ENCODE data around the gene SLC35C1. TPM values are rescaled to one million over a fixed set of nuclear protein-coding genes. Genes with fewer than 3 reads are reported as not detected.

Gene SLC35C1
- total RNA-seq, 1 experiment from 2014 or later = 9.5 TPM

GRCh38 chr11:45853332-45854219 is 48.6 kb downstream of the SLC35C1 start:
- no peak for DNase-seq
- Histone ChIP-seq H3K9me2 (replicated peaks; ENCODE audit: low read length) (no peaks in the 10 kb centered on the region), H3K4me2 (ENCODE audit: low read length) (no peak overlapping the region), H3F3A (ENCODE audit: low read length, unreplicated experiment) (no peaks in the 10 kb centered on the region), H3K9ac (ENCODE audit: low read length) (no peak overlapping the region), H3K4me3 (ENCODE audit: low read length) (no peak overlapping the region), H3K36me3 (ENCODE audit: low read depth, low read length) (0 out of 2 replicates have a peak, but pooled peaks cover 4% of the 10 kb centered on the region), H4K20me1 (ENCODE audit: low read length) (peaks cover 14% of the 10 kb centered on the region), H3K27ac (ENCODE audit: low read length) (no peak overlapping the region), H3K79me2 (ENCODE audit: low read length) (peaks cover 46% of the 10 kb centered on the region), H3K27me3 (ENCODE audit: low read length) (no peaks in the 10 kb centered on the region), H3K4me1 (ENCODE audit: insufficient read depth, low read length) (peaks cover 8% of the 10 kb centered on the region; the same call in 1 of the 2 replicates), H3K9me3 (ENCODE audit: low read length) (no peaks in the 10 kb centered on the region), H2AFZ (ENCODE audit: low read length) (no peak overlapping the region)
- intact Hi-C loops (cut with micrococcal nuclease) = no loop called here
- no peak for ATAC-seq
- POLR2A ChIA-PET (ENCODE audit: unreplicated experiment) = no interaction called here
- no peak for TF ChIP-seq EZH2phosphoT487 (IDR thresholded peaks at IDR 0.05; ENCODE audit: borderline replicate concordance, low read length)
- TF ChIP-seq CTCF (conservative IDR thresholded peaks at IDR 0.05; ENCODE audit: low read depth, low read length) = no peak
- TF ChIP-seq EZH2 (IDR thresholded peaks at IDR 0.05; ENCODE audit: low read length, unreplicated experiment) = no peak
- CTCF ChIA-PET = no interaction called here
- no TSS peak for BruUV-seq (replicated peaks)

- Histone ChIP-seq H3K4me2 (ENCODE audit: low read length) (no peak overlapping the region), H3K4me3 (ENCODE audit: low read length) (no peak overlapping the region), H3K27me3 (ENCODE audit: low read length) (no peaks in the 10 kb centered on the region), H3F3A (ENCODE audit: low read length, unreplicated experiment) (no peaks in the 10 kb centered on the region), H3K9me3 (ENCODE audit: low read length) (no peaks in the 10 kb centered on the region), H2AFZ (ENCODE audit: low read length) (no peak overlapping the region), H3K4me1 (ENCODE audit: insufficient read depth, low read length) (no peaks in the 10 kb centered on the region), H3K36me3 (ENCODE audit: low read depth, low read length) (0 out of 2 replicates have a peak, but pooled peaks cover 4% of the 10 kb centered on the region), H3K9me2 (replicated peaks; ENCODE audit: low read length) (no peaks in the 10 kb centered on the region), H4K20me1 (ENCODE audit: low read length) (0 out of 2 replicates have a peak, but pooled peaks cover 6% of the 10 kb centered on the region), H3K79me2 (ENCODE audit: low read length) (peaks cover 29% of the 10 kb centered on the region), H3K27ac (ENCODE audit: low read length) (no peak overlapping the region), H3K9ac (ENCODE audit: low read length) (no peak overlapping the region)
- CTCF ChIA-PET = no interaction called here
- ATAC-seq (no peak), DNase-seq (no peak)
- no TSS peak for BruUV-seq (replicated peaks)
- intact Hi-C loops (cut with micrococcal nuclease) = no loop called here
- POLR2A ChIA-PET (ENCODE audit: unreplicated experiment) = interaction anchor here (0.6 kb wide), 1 partner anchor 39 kb away, joined by 4 read pairs; no protein-coding TSS in a partner anchor
- no peak for TF ChIP-seq EZH2phosphoT487 (IDR thresholded peaks at IDR 0.05; ENCODE audit: borderline replicate concordance, low read length)
- TF ChIP-seq CTCF (conservative IDR thresholded peaks at IDR 0.05; ENCODE audit: low read depth, low read length) = no peak
- TF ChIP-seq EZH2 (IDR thresholded peaks at IDR 0.05; ENCODE audit: low read length, unreplicated experiment) = no peak
These were observed 50.4 kb downstream of the SLC35C1 start for GRCh38 chr11:45855308-45855707.

GRCh38 chr11:45856044-45856468 is 51.1 kb downstream of the SLC35C1 start:
- Histone ChIP-seq H3K27me3 (ENCODE audit: low read length) (no peaks in the 10 kb centered on the region), H3K4me2 (ENCODE audit: low read length) (no peak overlapping the region), H3K9ac (ENCODE audit: low read length) (no peak overlapping the region), H3K4me1 (ENCODE audit: insufficient read depth, low read length) (no peaks in the 10 kb centered on the region), H3K4me3 (ENCODE audit: low read length) (no peak overlapping the region), H3F3A (ENCODE audit: low read length, unreplicated experiment) (no peaks in the 10 kb centered on the region), H3K27ac (ENCODE audit: low read length) (no peak overlapping the region), H4K20me1 (ENCODE audit: low read length) (0 out of 2 replicates have a peak, but pooled peaks cover 6% of the 10 kb centered on the region), H3K79me2 (ENCODE audit: low read length) (peaks cover 21% of the 10 kb centered on the region), H3K36me3 (ENCODE audit: low read depth, low read length) (0 out of 2 replicates have a peak, but pooled peaks cover 4% of the 10 kb centered on the region), H2AFZ (ENCODE audit: low read length) (no peak overlapping the region), H3K9me3 (ENCODE audit: low read length) (no peaks in the 10 kb centered on the region), H3K9me2 (replicated peaks; ENCODE audit: low read length) (no peaks in the 10 kb centered on the region)
- intact Hi-C loops (cut with micrococcal nuclease) = no loop called here
- no peak for TF ChIP-seq CTCF (conservative IDR thresholded peaks at IDR 0.05; ENCODE audit: low read depth, low read length)
- TF ChIP-seq EZH2 (IDR thresholded peaks at IDR 0.05; ENCODE audit: low read length, unreplicated experiment) = no peak
- TF ChIP-seq EZH2phosphoT487 (IDR thresholded peaks at IDR 0.05; ENCODE audit: borderline replicate concordance, low read length) = no peak
- BruUV-seq (replicated peaks) = no TSS peak
- POLR2A ChIA-PET (ENCODE audit: unreplicated experiment) = no interaction called here
- ATAC-seq = no peak
- DNase-seq = no peak
- CTCF ChIA-PET = no interaction called here
